HCT116 (cell line): Measurements from ENCODE around the gene CEP41.

Source experiments
- POLR2A ChIP-seq: IDR thresholded peaks from 2 replicates; pipeline ENCODE4 v1.7.0; 2011; ENCODE audit warnings: borderline replicate concordance; ENCODE audit not compliant: insufficient read depth, insufficient read length; ENCODE audit errors: extremely low read depth
- TCF7L2 ChIP-seq: IDR thresholded peaks from 2 replicates; pipeline ENCODE4 v1.7.0; 2011; ENCODE audit warnings: borderline replicate concordance, inconsistent platforms; ENCODE audit not compliant: insufficient read depth, insufficient read length; ENCODE audit errors: extremely low read depth

- no peak for TF ChIP-seq TCF7L2
- no peak for TF ChIP-seq POLR2A
Observed at GRCh38 chr7:130463553-130464434, 23.0 kb upstream of the CEP41 start.
